ENCODE measurements around the gene ATL2. TPM values are rescaled to one million over a fixed set of nuclear protein-coding genes. Genes with fewer than 3 reads are reported as not detected.

Gene ATL2
- polyA plus RNA-seq, 3 donors = 65.2 to 66.6 (median 66.3) TPM

- no peak for DNase-seq (ENCODE audit: low read depth in 3 of 3, low spot score in 2 of 3)
These were observed 121.9 kb downstream of the ATL2 start for GRCh38 chr2:38255211-38255610.

- DNase-seq (ENCODE audit: low read depth in 3 of 3, low spot score in 2 of 3) = no peak
These were observed 122.3 kb downstream of the ATL2 start for GRCh38 chr2:38254796-38255195.

DNA sequence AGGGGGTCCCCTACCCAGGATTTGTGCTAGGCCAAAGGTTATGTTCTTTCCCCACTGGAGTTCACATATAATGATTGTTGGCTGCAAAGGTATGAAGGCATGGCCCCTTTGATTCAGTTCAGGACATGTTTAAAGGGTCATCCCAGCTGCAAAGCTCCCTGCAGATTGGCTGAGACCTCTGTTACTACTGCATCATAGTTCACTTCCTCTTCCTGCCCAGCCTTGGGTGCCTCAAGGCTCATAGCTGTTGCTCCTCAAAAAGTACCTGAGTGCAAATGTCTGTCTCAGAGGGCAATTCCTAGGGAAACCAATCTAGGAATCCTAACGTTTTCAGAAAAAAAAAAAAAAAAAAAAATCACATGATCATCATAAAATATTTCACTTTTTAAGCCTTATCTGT lies 125.1 kb downstream of the ATL2 start:
- DNase-seq (ENCODE audit: low read depth in 3 of 3, low spot score in 2 of 3) = no peak

- DNase-seq (ENCODE audit: low read depth in 3 of 3, low spot score in 2 of 3) = no peak
These were observed 128.4 kb downstream of the ATL2 start for GRCh38 chr2:38248707-38249106.

DNA sequence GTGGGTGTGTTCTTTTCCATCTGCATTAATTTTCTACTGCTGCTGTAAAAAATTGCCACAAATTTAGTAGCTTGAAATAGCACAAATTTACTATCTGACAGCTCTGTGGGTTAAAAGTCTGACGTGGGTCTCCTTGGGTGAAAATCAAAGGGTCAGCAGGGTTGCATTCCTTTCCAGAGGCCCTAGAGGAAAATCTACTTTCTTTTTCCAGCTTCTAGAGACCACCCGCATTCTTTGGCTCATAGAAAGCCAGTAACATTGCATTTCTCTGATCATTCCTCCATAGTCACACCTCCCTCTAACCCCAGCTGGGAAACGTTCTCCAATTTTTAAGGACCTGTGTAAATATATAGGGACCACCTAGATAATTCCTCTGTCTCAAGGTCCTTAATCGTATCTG lies 128.8 kb downstream of the ATL2 start:
- DNase-seq (ENCODE audit: low read depth in 3 of 3, low spot score in 2 of 3) = no peak

- DNase-seq (ENCODE audit: low read depth in 3 of 3, low spot score in 2 of 3) = no peak
These were observed 131.0 kb downstream of the ATL2 start for GRCh38 chr2:38246105-38246504.

GRCh38 chr2:38245114-38245641 lies 131.9 kb downstream of the ATL2 start:
- DNase-seq (ENCODE audit: low read depth in 3 of 3, low spot score in 2 of 3) = no peak

GRCh38 chr2:38244301-38244700 lies 132.8 kb downstream of the ATL2 start:
- no peak for DNase-seq (ENCODE audit: low read depth in 3 of 3, low spot score in 2 of 3)

Other genes starting within 250 kb of the ATL2 start
- 10 to 100 TPM; 74.0 to 88.9 (median 85.6) TPM for gene HNRNPLL, start 225.7 kb upstream of the ATL2 start, polyA plus RNA-seq (ENCODE audit: insufficient read length in 3 of 3)